HFFc6 (cell line): Measurements from ENCODE around the gene TIAL1. TPM values are rescaled to one million over a fixed set of nuclear protein-coding genes. Genes with fewer than 3 reads are reported as not detected.

ENCODE experiments used
- DNase-seq: peaks from one replicate; pipeline ENCODE4 v3.0.0-alpha.2; 2018
- H3K27ac Mint-ChIP-seq: 2 replicates; pipeline ENCODE4 v1.8.0; 2020; ENCODE audit warnings: mild to moderate bottlenecking, mixed read lengths
- H3K27me3 Mint-ChIP-seq: 2 replicates; pipeline ENCODE4 v1.8.0; 2021; ENCODE audit warnings: mild to moderate bottlenecking, moderate library complexity, mixed read lengths; ENCODE audit not compliant: insufficient read depth
- H3K36me3 Mint-ChIP-seq: 2 replicates; pipeline ENCODE4 v1.8.0; 2021; ENCODE audit warnings: low read depth, mixed read lengths
- H3K4me1 Mint-ChIP-seq: 2 replicates; pipeline ENCODE4 v1.8.0; 2020; ENCODE audit warnings: low read depth, mixed read lengths
- H3K4me3 Mint-ChIP-seq: 2 replicates; pipeline ENCODE4 v1.8.0; 2020; ENCODE audit warnings: mild to moderate bottlenecking, moderate library complexity, mixed read lengths
- H3K9me3 Mint-ChIP-seq: 2 replicates; pipeline ENCODE4 v1.8.0; 2020; ENCODE audit warnings: mild to moderate bottlenecking, mixed read lengths
- CTCF ChIP-seq: fragments of 200-600 bp; sonication (generic); IDR thresholded peaks from 2 replicates; pipeline ENCODE4 v1.5.0; 2021; ENCODE audit warnings: antibody characterized with exemption, mild to moderate bottlenecking
- total RNA-seq, 6 experiments: library from RNA; stranded (reverse); fragmentation: NEBNext Ultra II Directional; extraction: Animal tissue kit (Norgen Biotek cat#: 25700); gene quantifications; 2 replicates in 1 of 6; 3 replicates in 5 of 6; pipeline ENCODE4 v1.2.3, GENCODE V29; 2021

The TIAL1 gene
- total RNA-seq, 6 experiments from 2014 or later = 129 to 149 (median 134) TPM

DNA sequence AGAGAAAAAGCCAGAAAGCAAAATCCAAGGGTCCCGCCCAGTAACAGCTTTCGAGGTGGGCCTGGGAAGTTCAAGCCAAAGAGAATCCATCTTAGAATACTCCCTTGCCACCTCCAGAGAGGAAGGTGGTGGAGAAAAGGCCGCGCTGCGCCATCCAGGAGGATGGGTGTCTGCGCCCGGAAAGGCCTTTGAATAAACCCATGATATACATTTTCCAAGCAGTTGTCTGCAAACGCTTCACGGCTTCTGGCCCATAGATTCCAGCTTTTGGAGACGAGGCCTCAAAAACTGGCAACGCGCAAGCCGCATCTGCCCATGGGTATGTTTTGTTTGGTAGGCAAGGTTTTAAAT is 72.1 kb downstream of the TIAL1 start:
- H3K27ac Mint-ChIP-seq = no peak overlapping the region
- peaks cover 3% of the 10 kb centered on the region; the same call in 1 of the 2 replicates for H3K27me3 Mint-ChIP-seq
- peaks cover 38% of the 10 kb centered on the region for H3K36me3 Mint-ChIP-seq
- TF ChIP-seq CTCF = no peak
- no peak overlapping the region for H3K4me3 Mint-ChIP-seq
- no peak for DNase-seq
- peaks cover 59% of the 10 kb centered on the region for H3K4me1 Mint-ChIP-seq
- no peaks in the 10 kb centered on the region for H3K9me3 Mint-ChIP-seq

- no peak for DNase-seq
- Mint-ChIP-seq H3K27ac (no peak overlapping the region), H3K4me1 (peaks cover 58% of the 10 kb centered on the region), H3K9me3 (no peaks in the 10 kb centered on the region), H3K4me3 (no peak overlapping the region), H3K36me3 (peaks cover 38% of the 10 kb centered on the region), H3K27me3 (peaks cover 3% of the 10 kb centered on the region; the same call in 1 of the 2 replicates)
- TF ChIP-seq CTCF = no peak
Measured at GRCh38 chr10:119523895-119524719, 72.7 kb downstream of the TIAL1 start.

Other genes with a start within 250 kb of the TIAL1 start
- 10 to 100 TPM; 52.6 to 76.4 (median 71.3) TPM for gene RGS10, start 54.2 kb downstream of the TIAL1 start, total RNA-seq
- gene BAG3, start 54.4 kb upstream of the TIAL1 start, total RNA-seq = 100 to 1,000 TPM in 4 of 6 experiments, 10 to 100 TPM in 2; 97.2 to 108 (median 101) TPM
- gene INPP5F, start 129.1 kb upstream of the TIAL1 start, total RNA-seq = 10 to 100 TPM in 5 of 6 experiments, 1 to 10 TPM in 1; 8.7 to 12.8 (median 12.5) TPM